ENCODE results near the gene VWC2L. TPM values are rescaled to one million over a fixed set of nuclear protein-coding genes. Genes with fewer than 3 reads are reported as not detected.

Gene VWC2L
- total and polyA plus RNA-seq, 2 experiments from 2014 or later: not detected

- Histone ChIP-seq H3K27me3 (ENCODE audit: insufficient read depth) (no peaks in the 10 kb centered on the region), H3K27ac (ENCODE audit: low read depth) (no peak overlapping the region), H3K79me2 (replicated peaks; ENCODE audit: insufficient read depth) (no peaks in the 10 kb centered on the region), H3K4me2 (no peak overlapping the region), H3F3A (replicated peaks; ENCODE audit: low read depth) (no peaks in the 10 kb centered on the region), H3K36me3 (ENCODE audit: insufficient read depth) (no peaks in the 10 kb centered on the region), H3K4me3 (no peak overlapping the region), H4K20me1 (replicated peaks; ENCODE audit: insufficient read depth) (no peaks in the 10 kb centered on the region), H3K9me2 (ENCODE audit: insufficient read depth) (no peaks in the 10 kb centered on the region), H2AFZ (no peak overlapping the region), H3K4me1 (ENCODE audit: insufficient read depth) (no peaks in the 10 kb centered on the region)
- Mint-ChIP-seq H3K4me3 (no peak overlapping the region), H3K27ac (no peak overlapping the region), H3K36me3 (ENCODE audit: low read depth) (no peaks in the 10 kb centered on the region), H3K9me3 (no peaks in the 10 kb centered on the region), H3K27me3 (ENCODE audit: insufficient read depth, low read depth, poor library complexity) (no peaks in the 10 kb centered on the region), H3K4me1 (no peaks in the 10 kb centered on the region)
- TF ChIP-seq EZH2 (IDR thresholded peaks at IDR 0.05; ENCODE audit: low read depth, unreplicated experiment) (no peak), ZNF114 (CRISPR knock-in tag; IDR thresholded peaks at IDR 0.05) (no peak), EZH2phosphoT487 (IDR thresholded peaks at IDR 0.05; ENCODE audit: unreplicated experiment) (no peak), STAT1 (IDR thresholded peaks at IDR 0.05; ENCODE audit: unreplicated experiment) (no peak), ZNF331 (CRISPR knock-in tag; IDR thresholded peaks at IDR 0.05; ENCODE audit: low read depth) (no peak), CTCF (conservative IDR thresholded peaks at IDR 0.05; ENCODE audit: low read depth in 2 of 2) (no peak), POLR2AphosphoS5 (IDR thresholded peaks at IDR 0.05; ENCODE audit: low read depth) (no peak), JUNB (IDR thresholded peaks at IDR 0.05; ENCODE audit: unreplicated experiment) (no peak), NANOG (IDR thresholded peaks at IDR 0.05; ENCODE audit: borderline replicate concordance) (no peak), CREB1 (CRISPR knock-in tag; IDR thresholded peaks at IDR 0.05; ENCODE audit: low read depth) (no peak)
- TF ChIP-seq, protein P1, sequence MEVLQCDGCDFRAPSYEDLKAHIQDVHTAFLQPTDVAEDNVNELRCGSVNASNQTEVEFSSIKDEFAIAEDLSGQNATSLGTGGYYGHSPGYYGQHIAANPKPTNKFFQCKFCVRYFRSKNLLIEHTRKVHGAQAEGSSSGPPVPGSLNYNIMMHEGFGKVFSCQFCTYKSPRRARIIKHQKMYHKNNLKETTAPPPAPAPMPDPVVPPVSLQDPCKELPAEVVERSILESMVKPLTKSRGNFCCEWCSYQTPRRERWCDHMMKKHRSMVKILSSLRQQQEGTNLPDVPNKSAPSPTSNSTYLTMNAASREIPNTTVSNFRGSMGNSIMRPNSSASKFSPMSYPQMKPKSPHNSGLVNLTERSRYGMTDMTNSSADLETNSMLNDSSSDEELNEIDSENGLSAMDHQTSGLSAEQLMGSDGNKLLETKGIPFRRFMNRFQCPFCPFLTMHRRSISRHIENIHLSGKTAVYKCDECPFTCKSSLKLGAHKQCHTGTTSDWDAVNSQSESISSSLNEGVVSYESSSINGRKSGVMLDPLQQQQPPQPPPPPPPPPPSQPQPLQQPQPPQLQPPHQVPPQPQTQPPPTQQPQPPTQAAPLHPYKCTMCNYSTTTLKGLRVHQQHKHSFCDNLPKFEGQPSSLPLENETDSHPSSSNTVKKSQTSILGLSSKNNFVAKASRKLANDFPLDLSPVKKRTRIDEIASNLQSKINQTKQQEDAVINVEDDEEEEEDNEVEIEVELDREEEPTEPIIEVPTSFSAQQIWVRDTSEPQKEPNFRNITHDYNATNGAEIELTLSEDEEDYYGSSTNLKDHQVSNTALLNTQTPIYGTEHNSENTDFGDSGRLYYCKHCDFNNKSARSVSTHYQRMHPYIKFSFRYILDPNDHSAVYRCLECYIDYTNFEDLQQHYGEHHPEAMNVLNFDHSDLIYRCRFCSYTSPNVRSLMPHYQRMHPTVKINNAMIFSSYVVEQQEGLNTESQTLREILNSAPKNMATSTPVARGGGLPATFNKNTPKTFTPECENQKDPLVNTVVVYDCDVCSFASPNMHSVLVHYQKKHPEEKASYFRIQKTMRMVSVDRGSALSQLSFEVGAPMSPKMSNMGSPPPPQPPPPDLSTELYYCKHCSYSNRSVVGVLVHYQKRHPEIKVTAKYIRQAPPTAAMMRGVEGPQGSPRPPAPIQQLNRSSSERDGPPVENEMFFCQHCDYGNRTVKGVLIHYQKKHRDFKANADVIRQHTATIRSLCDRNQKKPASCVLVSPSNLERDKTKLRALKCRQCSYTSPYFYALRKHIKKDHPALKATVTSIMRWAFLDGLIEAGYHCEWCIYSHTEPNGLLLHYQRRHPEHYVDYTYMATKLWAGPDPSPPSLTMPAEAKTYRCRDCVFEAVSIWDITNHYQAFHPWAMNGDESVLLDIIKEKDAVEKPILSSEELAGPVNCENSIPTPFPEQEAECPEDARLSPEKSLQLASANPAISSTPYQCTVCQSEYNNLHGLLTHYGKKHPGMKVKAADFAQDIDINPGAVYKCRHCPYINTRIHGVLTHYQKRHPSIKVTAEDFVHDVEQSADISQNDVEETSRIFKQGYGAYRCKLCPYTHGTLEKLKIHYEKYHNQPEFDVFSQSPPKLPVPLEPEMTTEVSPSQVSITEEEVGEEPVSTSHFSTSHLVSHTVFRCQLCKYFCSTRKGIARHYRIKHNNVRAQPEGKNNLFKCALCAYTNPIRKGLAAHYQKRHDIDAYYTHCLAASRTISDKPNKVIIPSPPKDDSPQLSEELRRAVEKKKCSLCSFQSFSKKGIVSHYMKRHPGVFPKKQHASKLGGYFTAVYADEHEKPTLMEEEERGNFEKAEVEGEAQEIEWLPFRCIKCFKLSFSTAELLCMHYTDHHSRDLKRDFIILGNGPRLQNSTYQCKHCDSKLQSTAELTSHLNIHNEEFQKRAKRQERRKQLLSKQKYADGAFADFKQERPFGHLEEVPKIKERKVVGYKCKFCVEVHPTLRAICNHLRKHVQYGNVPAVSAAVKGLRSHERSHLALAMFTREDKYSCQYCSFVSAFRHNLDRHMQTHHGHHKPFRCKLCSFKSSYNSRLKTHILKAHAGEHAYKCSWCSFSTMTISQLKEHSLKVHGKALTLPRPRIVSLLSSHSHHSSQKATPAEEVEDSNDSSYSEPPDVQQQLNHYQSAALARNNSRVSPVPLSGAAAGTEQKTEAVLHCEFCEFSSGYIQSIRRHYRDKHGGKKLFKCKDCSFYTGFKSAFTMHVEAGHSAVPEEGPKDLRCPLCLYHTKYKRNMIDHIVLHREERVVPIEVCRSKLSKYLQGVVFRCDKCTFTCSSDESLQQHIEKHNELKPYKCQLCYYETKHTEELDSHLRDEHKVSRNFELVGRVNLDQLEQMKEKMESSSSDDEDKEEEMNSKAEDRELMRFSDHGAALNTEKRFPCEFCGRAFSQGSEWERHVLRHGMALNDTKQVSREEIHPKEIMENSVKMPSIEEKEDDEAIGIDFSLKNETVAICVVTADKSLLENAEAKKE (CRISPR knock-in tag; IDR thresholded peaks at IDR 0.05): no peak
- TF ChIP-seq, protein P2, sequence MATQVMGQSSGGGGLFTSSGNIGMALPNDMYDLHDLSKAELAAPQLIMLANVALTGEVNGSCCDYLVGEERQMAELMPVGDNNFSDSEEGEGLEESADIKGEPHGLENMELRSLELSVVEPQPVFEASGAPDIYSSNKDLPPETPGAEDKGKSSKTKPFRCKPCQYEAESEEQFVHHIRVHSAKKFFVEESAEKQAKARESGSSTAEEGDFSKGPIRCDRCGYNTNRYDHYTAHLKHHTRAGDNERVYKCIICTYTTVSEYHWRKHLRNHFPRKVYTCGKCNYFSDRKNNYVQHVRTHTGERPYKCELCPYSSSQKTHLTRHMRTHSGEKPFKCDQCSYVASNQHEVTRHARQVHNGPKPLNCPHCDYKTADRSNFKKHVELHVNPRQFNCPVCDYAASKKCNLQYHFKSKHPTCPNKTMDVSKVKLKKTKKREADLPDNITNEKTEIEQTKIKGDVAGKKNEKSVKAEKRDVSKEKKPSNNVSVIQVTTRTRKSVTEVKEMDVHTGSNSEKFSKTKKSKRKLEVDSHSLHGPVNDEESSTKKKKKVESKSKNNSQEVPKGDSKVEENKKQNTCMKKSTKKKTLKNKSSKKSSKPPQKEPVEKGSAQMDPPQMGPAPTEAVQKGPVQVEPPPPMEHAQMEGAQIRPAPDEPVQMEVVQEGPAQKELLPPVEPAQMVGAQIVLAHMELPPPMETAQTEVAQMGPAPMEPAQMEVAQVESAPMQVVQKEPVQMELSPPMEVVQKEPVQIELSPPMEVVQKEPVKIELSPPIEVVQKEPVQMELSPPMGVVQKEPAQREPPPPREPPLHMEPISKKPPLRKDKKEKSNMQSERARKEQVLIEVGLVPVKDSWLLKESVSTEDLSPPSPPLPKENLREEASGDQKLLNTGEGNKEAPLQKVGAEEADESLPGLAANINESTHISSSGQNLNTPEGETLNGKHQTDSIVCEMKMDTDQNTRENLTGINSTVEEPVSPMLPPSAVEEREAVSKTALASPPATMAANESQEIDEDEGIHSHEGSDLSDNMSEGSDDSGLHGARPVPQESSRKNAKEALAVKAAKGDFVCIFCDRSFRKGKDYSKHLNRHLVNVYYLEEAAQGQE (IDR thresholded peaks at IDR 0.05; ENCODE audit: unreplicated experiment): no peak
- TF ChIP-seq, protein P3, sequence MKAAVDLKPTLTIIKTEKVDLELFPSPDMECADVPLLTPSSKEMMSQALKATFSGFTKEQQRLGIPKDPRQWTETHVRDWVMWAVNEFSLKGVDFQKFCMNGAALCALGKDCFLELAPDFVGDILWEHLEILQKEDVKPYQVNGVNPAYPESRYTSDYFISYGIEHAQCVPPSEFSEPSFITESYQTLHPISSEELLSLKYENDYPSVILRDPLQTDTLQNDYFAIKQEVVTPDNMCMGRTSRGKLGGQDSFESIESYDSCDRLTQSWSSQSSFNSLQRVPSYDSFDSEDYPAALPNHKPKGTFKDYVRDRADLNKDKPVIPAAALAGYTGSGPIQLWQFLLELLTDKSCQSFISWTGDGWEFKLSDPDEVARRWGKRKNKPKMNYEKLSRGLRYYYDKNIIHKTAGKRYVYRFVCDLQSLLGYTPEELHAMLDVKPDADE (IDR thresholded peaks at IDR 0.05): no peak
- DNase-seq (ENCODE audit: low spot score) (no peak), ATAC-seq (no peak)
Measured at GRCh38 chr2:214471382-214471781, 60.5 kb downstream of the VWC2L start.

All from GM23338 (cell line).